Measurements from ENCODE around the gene SARNP.
A peak's percentile ranks its signal among the peaks of the same experiment; 100 is the strongest.

Gene SARNP

GRCh38 chr12:55721601-55722213, 95.8 kb downstream of the SARNP start:
- Histone ChIP-seq H3K4me2 (ENCODE audit: low read length, poor library complexity, severe bottlenecking) (no peak overlapping the region), H2BK15ac (ENCODE audit: low read depth, poor library complexity, severe bottlenecking) (no peak overlapping the region), H3K27me3 (ENCODE audit: control insufficient read depth in 1 of 2, insufficient read depth in 1 of 2, low read length in 2 of 2) (no peaks in the 10 kb centered on the region), H3K14ac (ENCODE audit: low read length in 2 of 2) (no peak overlapping the region), H3K79me1 (replicated peaks; ENCODE audit: low read length, poor library complexity, severe bottlenecking) (peaks cover 17% of the 10 kb centered on the region), H3K9ac (ENCODE audit: low read length) (peak overlapping the region; percentile 92), H3K4me3 (ENCODE audit: insufficient read depth in 1 of 2, low read depth in 1 of 2, low read length in 2 of 2) (peak overlapping the region in 1 of 2 experiments; percentile 78), H2BK12ac (ENCODE audit: low read length in 2 of 2) (no peak overlapping the region), H2BK5ac (ENCODE audit: low read depth, low read length, poor library complexity, severe bottlenecking) (no peak overlapping the region), H3K23ac (ENCODE audit: low read length in 2 of 2) (no peak overlapping the region), H3K9me3 (ENCODE audit: control insufficient read depth, low read length) (no peaks in the 10 kb centered on the region), H2BK120ac (ENCODE audit: low read depth, low read length) (no peak overlapping the region), H3K27ac (ENCODE audit: low read length, poor library complexity, severe bottlenecking) (peak overlapping the region; percentile 58), H3K18ac (ENCODE audit: low read depth in 1 of 2, low read length in 2 of 2) (no peak overlapping the region), H3K4me1 (ENCODE audit: control insufficient read depth, insufficient read depth, low read depth, low read length) (peaks cover 62% of the 10 kb centered on the region), H4K8ac (ENCODE audit: low read length) (no peak overlapping the region), H3K4ac (ENCODE audit: low read depth in 1 of 2, low read length in 2 of 2) (no peak overlapping the region), H3K36me3 (ENCODE audit: control insufficient read depth in 1 of 2, insufficient read depth in 2 of 2, low read depth in 1 of 2, low read length in 2 of 2) (peaks cover 41 to 46% of the 10 kb centered on the region in 2 experiments), H2AK5ac (ENCODE audit: low read length, severe bottlenecking) (peak overlapping the region; percentile 32), H2AFZ (ENCODE audit: low read depth, low read length) (no peak overlapping the region), H4K91ac (ENCODE audit: low read length) (no peak overlapping the region)
- no peak for DNase-seq
- 89% methylated on average over 14 of the region's 14 CpGs for WGBS

DNA sequence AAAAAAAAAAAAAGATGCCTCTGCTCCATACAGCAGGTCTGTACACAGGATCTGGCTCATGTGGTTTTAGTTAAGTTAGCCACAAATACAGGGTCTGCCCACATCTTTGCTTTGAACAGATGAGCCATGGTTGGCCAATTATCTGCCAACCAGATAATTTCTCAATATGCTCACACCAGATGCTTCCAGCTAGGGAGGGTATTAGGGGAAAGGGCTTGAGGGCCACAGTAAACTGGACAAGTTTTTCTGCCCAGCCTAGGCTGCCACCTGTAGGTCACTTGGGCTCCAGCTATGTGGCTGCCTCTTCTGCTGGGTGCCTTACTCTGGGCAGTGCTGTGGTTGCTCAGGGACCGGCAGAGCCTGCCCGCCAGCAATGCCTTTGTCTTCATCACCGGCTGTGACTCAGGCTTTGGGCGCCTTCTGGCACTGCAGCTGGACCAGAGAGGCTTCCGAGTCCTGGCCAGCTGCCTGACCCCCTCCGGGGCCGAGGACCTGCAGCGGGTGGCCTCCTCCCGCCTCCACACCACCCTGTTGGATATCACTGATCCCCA, 96.6 kb downstream of the SARNP start:
- Histone ChIP-seq H3K14ac (ENCODE audit: low read length in 2 of 2) (no peak overlapping the region), H2BK12ac (ENCODE audit: low read length in 2 of 2) (no peak overlapping the region), H3K27ac (ENCODE audit: low read length, poor library complexity, severe bottlenecking) (peak overlapping the region; percentile 58), H3K4me3 (ENCODE audit: insufficient read depth in 1 of 2, low read depth in 1 of 2, low read length in 2 of 2) (peak overlapping the region in 1 of 2 experiments; percentile 78), H3K18ac (ENCODE audit: low read depth in 1 of 2, low read length in 2 of 2) (no peak overlapping the region), H3K9me3 (ENCODE audit: control insufficient read depth, low read length) (no peaks in the 10 kb centered on the region), H3K23ac (ENCODE audit: low read length in 2 of 2) (peak overlapping the region in 1 of 2 experiments; percentile 71), H3K36me3 (ENCODE audit: control insufficient read depth in 1 of 2, insufficient read depth in 2 of 2, low read depth in 1 of 2, low read length in 2 of 2) (peaks cover 34 to 40% of the 10 kb centered on the region in 2 experiments), H3K9ac (ENCODE audit: low read length) (peak overlapping the region; percentile 92), H2BK120ac (ENCODE audit: low read depth, low read length) (no peak overlapping the region), H3K79me1 (replicated peaks; ENCODE audit: low read length, poor library complexity, severe bottlenecking) (peaks cover 16% of the 10 kb centered on the region), H2BK15ac (ENCODE audit: low read depth, poor library complexity, severe bottlenecking) (no peak overlapping the region), H3K4me1 (ENCODE audit: control insufficient read depth, insufficient read depth, low read depth, low read length) (peaks cover 60% of the 10 kb centered on the region), H4K8ac (ENCODE audit: low read length) (no peak overlapping the region), H2BK5ac (ENCODE audit: low read depth, low read length, poor library complexity, severe bottlenecking) (no peak overlapping the region), H3K4ac (ENCODE audit: low read depth in 1 of 2, low read length in 2 of 2) (no peak overlapping the region), H2AK5ac (ENCODE audit: low read length, severe bottlenecking) (peak overlapping the region; percentile 32), H2AFZ (ENCODE audit: low read depth, low read length) (no peak overlapping the region), H4K91ac (ENCODE audit: low read length) (no peak overlapping the region), H3K4me2 (ENCODE audit: low read length, poor library complexity, severe bottlenecking) (no peak overlapping the region), H3K27me3 (ENCODE audit: control insufficient read depth in 1 of 2, insufficient read depth in 1 of 2, low read length in 2 of 2) (no peaks in the 10 kb centered on the region)
- WGBS: 65% methylated on average over 9 of the region's 9 CpGs
- DNase-seq: peak; percentile 75

DNA sequence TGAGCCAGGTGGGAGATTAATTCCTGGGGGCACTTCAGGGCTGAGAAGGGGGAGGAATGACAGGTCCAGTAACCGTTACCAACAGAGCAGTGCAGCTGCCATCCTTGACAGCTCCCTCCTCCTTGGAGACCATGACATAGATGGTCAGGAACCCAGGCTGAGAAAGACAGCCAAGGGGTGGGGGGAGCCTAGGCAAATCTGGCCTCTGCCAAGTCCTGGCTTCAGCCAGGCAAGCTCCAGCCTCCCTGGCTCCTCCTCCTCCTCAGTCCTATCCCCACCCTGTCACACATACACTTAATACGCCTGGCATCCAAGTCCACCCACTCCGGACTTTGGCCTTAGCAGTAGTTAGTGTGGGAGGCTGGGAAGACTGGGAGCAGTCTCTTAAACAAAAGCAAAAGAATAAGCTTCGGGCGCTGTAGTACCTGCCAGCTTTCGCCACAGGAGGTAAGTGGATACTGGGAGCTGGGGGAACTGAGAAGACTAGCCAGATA, 97.4 kb downstream of the SARNP start, which contains the start of gene RDH5:
RDH5 (plus strand) TSS at position 323 of the 494 bp plus-strand sequence. CDS start 792 bp downstream, outside the sequence.
- Histone ChIP-seq H3K36me3 (ENCODE audit: control insufficient read depth in 1 of 2, insufficient read depth in 2 of 2, low read depth in 1 of 2, low read length in 2 of 2) (peaks cover 25 to 31% of the 10 kb centered on the region in 2 experiments), H3K4me1 (ENCODE audit: control insufficient read depth, insufficient read depth, low read depth, low read length) (peaks cover 56% of the 10 kb centered on the region), H3K27me3 (ENCODE audit: control insufficient read depth in 1 of 2, insufficient read depth in 1 of 2, low read length in 2 of 2) (no peaks in the 10 kb centered on the region), H2BK5ac (ENCODE audit: low read depth, low read length, poor library complexity, severe bottlenecking) (no peak within 1 kb of the TSS), H3K4ac (ENCODE audit: low read depth in 1 of 2, low read length in 2 of 2) (no peak within 1 kb of the TSS), H3K79me1 (replicated peaks; ENCODE audit: low read length, poor library complexity, severe bottlenecking) (peaks cover 14% of the 10 kb centered on the region), H2AFZ (ENCODE audit: low read depth, low read length) (no peak within 1 kb of the TSS), H3K14ac (ENCODE audit: low read length in 2 of 2) (no peak within 1 kb of the TSS), H4K91ac (ENCODE audit: low read length) (no peak within 1 kb of the TSS), H3K4me3 (ENCODE audit: insufficient read depth in 1 of 2, low read depth in 1 of 2, low read length in 2 of 2) (peak within 1 kb of the TSS in 1 of 2 experiments; percentile 78), H2AK5ac (ENCODE audit: low read length, severe bottlenecking) (peak within 1 kb of the TSS; percentile 59), H3K18ac (ENCODE audit: low read depth in 1 of 2, low read length in 2 of 2) (no peak within 1 kb of the TSS), H2BK15ac (ENCODE audit: low read depth, poor library complexity, severe bottlenecking) (peak within 1 kb of the TSS; percentile 41), H3K9ac (ENCODE audit: low read length) (peak within 1 kb of the TSS; percentile 92), H3K23ac (ENCODE audit: low read length in 2 of 2) (peak within 1 kb of the TSS in 1 of 2 experiments; percentile 71), H2BK120ac (ENCODE audit: low read depth, low read length) (no peak within 1 kb of the TSS), H3K27ac (ENCODE audit: low read length, poor library complexity, severe bottlenecking) (peak within 1 kb of the TSS; percentile 58), H2BK12ac (ENCODE audit: low read length in 2 of 2) (no peak within 1 kb of the TSS), H3K9me3 (ENCODE audit: control insufficient read depth, low read length) (no peaks in the 10 kb centered on the region), H4K8ac (ENCODE audit: low read length) (no peak within 1 kb of the TSS), H3K4me2 (ENCODE audit: low read length, poor library complexity, severe bottlenecking) (no peak within 1 kb of the TSS)
- DNase-seq: no peak
- 76% methylated on average over 5 of the region's 6 CpGs for WGBS

DNA sequence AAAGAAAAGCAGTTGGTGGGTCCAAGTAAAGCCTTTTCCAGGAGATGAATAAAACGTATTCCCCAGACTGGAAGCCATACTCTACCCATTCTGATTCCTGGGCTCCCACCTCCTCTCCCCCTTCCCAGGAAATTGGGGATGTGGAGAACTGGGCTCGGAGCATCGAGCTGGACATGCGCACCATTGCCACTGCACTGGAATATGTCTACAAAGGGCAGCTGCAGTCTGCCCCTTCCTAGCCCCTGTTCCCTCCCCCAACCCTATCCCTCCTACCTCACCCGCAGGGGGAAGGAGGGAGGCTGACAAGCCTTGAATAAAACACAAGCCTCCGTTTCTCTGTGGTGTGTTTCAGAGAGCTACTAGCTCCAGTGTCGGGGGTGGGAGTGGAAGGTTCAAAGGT, 98.2 kb downstream of the SARNP start:
- H2AK5ac ChIP-seq (ENCODE audit: low read length, severe bottlenecking): no peak overlapping the region
- H4K8ac ChIP-seq (ENCODE audit: low read length): no peak overlapping the region
- H3K9ac ChIP-seq (ENCODE audit: low read length): peak overlapping the region; percentile 92
- H3K14ac ChIP-seq (ENCODE audit: low read length in 2 of 2): no peak overlapping the region
- no peak overlapping the region for H2BK5ac ChIP-seq (ENCODE audit: low read depth, low read length, poor library complexity, severe bottlenecking)
- no peak overlapping the region for H2AFZ ChIP-seq (ENCODE audit: low read depth, low read length)
- H3K4me3 ChIP-seq (ENCODE audit: insufficient read depth in 1 of 2, low read depth in 1 of 2, low read length in 2 of 2): peak overlapping the region in 1 of 2 experiments; percentile 78
- H3K36me3 ChIP-seq (ENCODE audit: control insufficient read depth in 1 of 2, insufficient read depth in 2 of 2, low read depth in 1 of 2, low read length in 2 of 2): peaks cover 18 to 24% of the 10 kb centered on the region in 2 experiments
- peaks cover 53% of the 10 kb centered on the region for H3K4me1 ChIP-seq (ENCODE audit: control insufficient read depth, insufficient read depth, low read depth, low read length)
- H4K91ac ChIP-seq (ENCODE audit: low read length): no peak overlapping the region
- no peak overlapping the region for H2BK120ac ChIP-seq (ENCODE audit: low read depth, low read length)
- H3K9me3 ChIP-seq (ENCODE audit: control insufficient read depth, low read length): no peaks in the 10 kb centered on the region
- no peak overlapping the region for H3K4me2 ChIP-seq (ENCODE audit: low read length, poor library complexity, severe bottlenecking)
- 98% methylated on average over 6 of the region's 7 CpGs for WGBS
- no peak overlapping the region for H3K4ac ChIP-seq (ENCODE audit: low read depth in 1 of 2, low read length in 2 of 2)
- peaks cover 13% of the 10 kb centered on the region for H3K79me1 ChIP-seq (replicated peaks; ENCODE audit: low read length, poor library complexity, severe bottlenecking)
- H3K27me3 ChIP-seq (ENCODE audit: control insufficient read depth in 1 of 2, insufficient read depth in 1 of 2, low read length in 2 of 2): no peaks in the 10 kb centered on the region
- DNase-seq: no peak
- no peak overlapping the region for H2BK12ac ChIP-seq (ENCODE audit: low read length in 2 of 2)
- no peak overlapping the region for H3K18ac ChIP-seq (ENCODE audit: low read depth in 1 of 2, low read length in 2 of 2)
- H3K23ac ChIP-seq (ENCODE audit: low read length in 2 of 2): no peak overlapping the region
- H3K27ac ChIP-seq (ENCODE audit: low read length, poor library complexity, severe bottlenecking): no peak overlapping the region
- peak overlapping the region; percentile 41 for H2BK15ac ChIP-seq (ENCODE audit: low read depth, poor library complexity, severe bottlenecking)

Measured in mesenchymal stem cell (in vitro differentiated cells and primary cell).